Posterior vena cava (tissue), 2 donors: ENCODE results near the gene MAP2K6. TPM values are rescaled to one million over a fixed set of nuclear protein-coding genes. Genes with fewer than 3 reads are reported as not detected.

ENCODE experiments used
- DNase-seq: peaks from one replicate; pipeline ENCODE4 v3.0.0-alpha.2; 2020; ENCODE audit warnings: low spot score
- intact Hi-C, 2 donors: fragments of 100-400 bp; cut with DNase I; formaldehyde crosslinking; loops; one replicate each; pipeline versions ENCODE4 v1.14.1 to v1.14.2; 2022 to 2023
- total RNA-seq, 2 donors: library from RNA; stranded (reverse); fragmentation: NEBNext Ultra II Directional; extraction: Animal tissue kit (Norgen Biotek cat#: 25700); gene quantifications; one replicate each; pipeline ENCODE4 v1.2.1, GENCODE V29; 2021
- donor health status: DM: yes; HTN: yes; CAD: no.
- donor health status: DM: yes; HTN: yes; CAD: no.

Gene MAP2K6
- total RNA-seq, 2 donors from 2014 or later: 2.2 to 7.7 TPM

DNA sequence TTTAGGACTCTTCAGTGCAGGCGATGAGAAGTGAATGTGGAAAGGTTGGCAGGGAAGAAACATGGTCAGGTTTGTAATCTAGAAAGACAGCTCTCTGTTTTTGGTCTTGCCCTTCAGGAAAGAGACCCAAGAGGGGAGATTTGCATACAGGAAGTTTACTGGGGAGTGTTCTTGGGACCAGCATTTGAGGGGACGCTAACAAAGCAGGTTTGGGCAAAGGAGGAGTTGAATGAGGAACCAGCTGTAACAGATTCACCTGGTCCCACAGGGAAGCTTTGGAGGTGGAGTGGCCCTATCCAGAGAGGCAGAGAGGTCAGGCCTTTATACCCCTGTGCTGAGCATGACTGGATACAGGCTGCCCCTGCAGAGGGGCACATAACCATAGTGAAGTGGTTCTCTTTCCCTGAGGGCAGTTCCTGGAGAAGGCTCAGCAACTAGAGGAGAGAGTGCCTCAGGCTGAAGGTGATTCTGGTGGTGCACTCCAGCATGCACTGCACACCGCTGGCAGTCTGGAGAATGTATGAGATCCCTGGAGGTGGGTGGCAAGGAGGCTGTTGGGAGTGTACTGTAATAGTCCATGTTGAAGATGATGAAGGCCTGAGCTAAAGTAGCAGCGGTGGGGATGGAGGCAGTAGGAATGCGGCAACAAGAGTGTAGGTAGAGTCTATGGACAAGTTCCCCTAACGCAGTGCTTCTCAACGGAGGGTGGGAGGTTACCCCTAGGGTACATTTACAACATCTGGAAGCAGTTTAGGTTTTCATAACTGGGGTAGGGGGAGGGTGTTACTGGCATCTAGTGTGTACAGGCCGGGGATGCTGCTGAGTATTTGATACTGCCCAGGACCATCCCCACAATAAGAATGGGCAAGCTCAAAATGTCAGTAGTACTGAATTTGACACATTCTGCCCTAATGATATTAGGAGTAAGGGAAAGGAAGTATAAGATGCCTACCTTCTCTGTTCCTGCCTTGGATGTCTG lies 37.2 kb downstream of the MAP2K6 start:
- intact Hi-C loops: no loop called here
- no peak for DNase-seq

GRCh38 chr17:69452664-69453260 lies 38.3 kb downstream of the MAP2K6 start:
- DNase-seq: no peak
- intact Hi-C loops: no loop called here

GRCh38 chr17:69454051-69454450 lies 39.6 kb downstream of the MAP2K6 start:
- intact Hi-C loops: no loop called here

DNA sequence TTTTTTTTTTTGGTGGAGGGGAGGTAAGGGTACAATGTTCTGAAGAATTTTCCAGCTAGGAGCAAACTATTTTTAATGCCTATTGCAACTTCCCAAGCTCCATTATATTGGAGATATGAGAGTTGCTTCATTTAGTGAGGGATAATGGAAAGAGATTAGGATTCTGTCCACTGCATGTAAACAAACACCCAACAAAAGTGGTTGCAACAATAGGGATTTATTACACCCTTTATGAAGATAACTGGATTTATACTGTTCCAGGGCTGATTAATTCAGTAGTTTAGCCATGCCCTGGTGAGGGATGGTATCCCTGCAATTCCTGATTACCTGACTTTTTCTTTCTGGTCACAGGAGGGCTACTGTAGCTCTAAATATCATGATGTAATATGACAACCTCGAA lies 40.5 kb downstream of the MAP2K6 start:
- intact Hi-C loops: no loop called here
- DNase-seq: no peak

More at GRCh38 chr17:69454051-69454450, 39.6 kb downstream of the MAP2K6 start:
- DNase-seq: no peak

GRCh38 chr17:69457603-69458002 lies 43.1 kb downstream of the MAP2K6 start:
- DNase-seq: no peak

DNA sequence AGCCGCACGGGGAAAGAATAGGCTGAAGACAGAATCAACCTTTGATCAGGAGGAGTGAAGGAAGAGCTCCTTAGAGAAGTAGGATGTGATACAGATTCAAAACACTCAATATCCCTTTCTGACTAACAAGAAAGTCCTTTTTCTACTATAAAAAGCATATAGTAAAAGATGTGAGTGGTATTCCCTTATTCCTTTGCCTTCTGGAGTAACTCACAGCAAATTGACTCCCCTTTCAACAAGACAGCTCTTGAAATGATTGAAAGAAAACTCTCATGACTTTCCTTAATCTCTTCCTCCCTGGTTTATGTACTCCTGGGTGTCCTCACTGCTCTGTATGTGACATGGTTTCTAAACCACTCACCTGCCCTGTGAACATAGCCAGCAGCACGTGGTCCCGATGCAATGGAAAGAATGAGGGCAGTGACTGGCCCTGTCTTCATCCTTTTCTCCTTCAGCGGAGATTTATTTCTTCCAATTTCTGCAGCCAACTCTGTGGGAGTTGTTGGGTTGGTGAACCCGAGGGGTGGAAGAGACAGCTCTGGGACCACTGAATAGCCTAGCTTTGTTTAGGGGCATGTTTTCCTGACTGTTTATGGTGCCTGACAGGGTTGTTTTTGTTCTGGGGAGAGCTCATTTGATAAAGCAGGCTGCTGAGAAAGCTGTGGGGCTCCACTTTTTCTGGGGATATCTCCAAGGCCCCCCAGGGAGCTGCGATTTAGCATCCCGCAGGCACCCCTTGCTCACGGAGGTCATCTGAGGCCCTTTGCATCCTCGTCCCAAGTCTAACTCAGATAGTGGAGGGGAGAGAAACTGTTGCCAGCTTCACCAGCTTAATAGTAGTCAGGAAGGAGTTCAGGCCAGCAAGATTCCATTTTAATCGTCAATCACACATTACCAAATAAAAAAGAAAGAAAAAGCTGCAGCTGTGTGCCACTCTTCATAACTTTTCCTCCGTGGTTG lies 46.7 kb downstream of the MAP2K6 start:
- intact Hi-C loops: no loop called here
- no peak for DNase-seq

More at GRCh38 chr17:69457603-69458002, 43.1 kb downstream of the MAP2K6 start:
- intact Hi-C loops: no loop called here

- no peak for DNase-seq
- intact Hi-C loops: no loop called here
Measured at GRCh38 chr17:69461951-69462369, 47.5 kb downstream of the MAP2K6 start.

DNA sequence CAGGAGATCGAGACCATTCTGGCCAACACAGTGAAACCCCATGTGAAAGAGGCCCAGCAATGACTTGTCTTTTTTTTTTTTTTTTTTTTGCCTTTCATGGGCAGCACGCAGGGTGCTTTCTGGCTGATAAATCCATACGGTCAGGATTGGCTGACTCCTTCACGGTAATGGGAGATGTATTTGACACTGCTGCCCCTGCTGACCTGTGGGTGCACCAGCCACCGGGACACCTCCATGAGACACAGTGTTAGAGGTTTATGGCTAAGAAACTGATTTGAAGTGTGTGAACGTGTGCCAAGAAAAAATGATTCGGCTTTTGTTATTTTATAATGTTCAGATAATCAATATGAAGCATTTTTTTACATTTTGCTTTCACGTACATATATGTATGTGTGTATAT lies 48.4 kb downstream of the MAP2K6 start:
- intact Hi-C loops: no loop called here
- no peak for DNase-seq

- intact Hi-C loops: no loop called here
- DNase-seq: no peak
Measured at GRCh38 chr17:69466451-69466850, 52.0 kb downstream of the MAP2K6 start.

DNA sequence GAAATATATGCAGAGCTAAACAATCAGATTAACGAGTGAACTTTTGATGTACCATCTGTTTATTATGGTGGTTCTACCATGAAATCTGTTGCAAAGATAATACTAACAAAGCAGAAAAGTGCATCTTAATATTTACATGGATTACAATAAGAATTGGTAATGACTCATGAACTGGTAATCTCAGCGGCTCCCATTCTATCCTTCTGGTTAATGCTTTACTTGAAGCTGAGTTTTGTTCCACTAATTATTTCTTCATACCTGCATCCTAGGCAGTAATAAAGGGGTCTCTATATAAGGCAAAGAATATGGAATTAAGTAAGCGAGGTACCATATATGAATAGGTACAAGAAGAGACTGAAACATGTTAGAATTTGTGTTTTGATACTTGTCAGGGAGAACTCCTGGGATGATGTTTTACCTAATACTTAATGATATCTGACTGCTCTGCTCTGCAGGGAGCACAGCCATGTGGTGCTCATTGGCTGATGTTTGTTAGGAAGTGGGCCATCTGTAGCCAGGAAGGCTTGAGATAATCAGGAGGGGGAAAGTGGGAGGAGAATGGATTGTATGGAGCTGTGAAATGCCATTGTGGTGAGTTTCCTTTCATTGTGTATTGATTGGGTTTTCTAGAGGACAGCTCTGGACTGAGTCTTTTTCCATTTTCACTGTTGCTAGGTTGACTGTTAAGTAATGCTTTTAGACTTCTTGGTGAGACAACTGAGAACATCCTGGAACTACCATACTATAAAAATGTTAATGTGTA lies 52.6 kb downstream of the MAP2K6 start:
- intact Hi-C loops: no loop called here
- DNase-seq: no peak

DNA sequence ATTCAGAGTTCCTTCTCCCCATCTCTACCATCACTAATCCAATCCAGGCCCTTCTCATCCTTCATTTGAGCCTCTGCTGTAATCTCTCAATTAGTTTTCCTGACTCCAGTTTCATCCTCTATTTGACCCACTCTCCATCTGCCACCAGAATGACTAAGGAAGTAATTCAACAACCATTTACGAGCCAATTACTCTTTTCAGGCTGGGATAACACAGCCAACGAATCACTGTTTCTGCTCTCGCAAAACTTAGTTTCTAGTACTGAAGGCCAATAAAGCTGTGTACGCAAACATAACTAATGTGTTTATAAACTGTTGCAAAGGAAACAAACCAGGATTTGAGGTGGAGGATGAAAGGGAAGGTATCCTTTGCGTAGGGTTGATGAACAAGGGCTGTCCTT lies 53.7 kb downstream of the MAP2K6 start:
- intact Hi-C loops: no loop called here

DNA sequence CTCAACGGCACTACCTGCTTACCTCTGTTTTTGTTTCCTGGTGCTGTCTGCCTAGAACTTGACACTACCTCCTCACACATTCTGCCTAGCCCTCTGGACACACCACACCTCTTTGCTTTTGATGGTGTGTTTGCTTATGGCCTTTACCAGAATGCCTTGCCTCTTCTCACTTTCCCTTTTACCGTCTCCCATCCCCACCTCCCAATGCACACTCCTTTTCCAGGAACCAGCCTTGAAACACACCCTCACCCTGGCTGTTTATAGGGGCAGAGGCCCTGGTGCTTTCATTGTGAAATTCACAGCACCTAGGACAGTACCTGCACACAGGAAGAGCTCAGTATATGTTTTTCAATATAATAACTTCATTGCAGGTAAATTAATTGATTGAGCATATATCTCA lies 56.2 kb downstream of the MAP2K6 start:
- DNase-seq: no peak
- intact Hi-C loops: no loop called here

More for the DNA sequence above, 53.7 kb downstream of the MAP2K6 start:
- DNase-seq: no peak

- DNase-seq: no peak
- intact Hi-C loops: no loop called here
Measured at GRCh38 chr17:69471406-69471805, 56.9 kb downstream of the MAP2K6 start.

- DNase-seq: no peak
- intact Hi-C loops: no loop called here
Measured at GRCh38 chr17:69473841-69474831, 59.6 kb downstream of the MAP2K6 start.

DNA sequence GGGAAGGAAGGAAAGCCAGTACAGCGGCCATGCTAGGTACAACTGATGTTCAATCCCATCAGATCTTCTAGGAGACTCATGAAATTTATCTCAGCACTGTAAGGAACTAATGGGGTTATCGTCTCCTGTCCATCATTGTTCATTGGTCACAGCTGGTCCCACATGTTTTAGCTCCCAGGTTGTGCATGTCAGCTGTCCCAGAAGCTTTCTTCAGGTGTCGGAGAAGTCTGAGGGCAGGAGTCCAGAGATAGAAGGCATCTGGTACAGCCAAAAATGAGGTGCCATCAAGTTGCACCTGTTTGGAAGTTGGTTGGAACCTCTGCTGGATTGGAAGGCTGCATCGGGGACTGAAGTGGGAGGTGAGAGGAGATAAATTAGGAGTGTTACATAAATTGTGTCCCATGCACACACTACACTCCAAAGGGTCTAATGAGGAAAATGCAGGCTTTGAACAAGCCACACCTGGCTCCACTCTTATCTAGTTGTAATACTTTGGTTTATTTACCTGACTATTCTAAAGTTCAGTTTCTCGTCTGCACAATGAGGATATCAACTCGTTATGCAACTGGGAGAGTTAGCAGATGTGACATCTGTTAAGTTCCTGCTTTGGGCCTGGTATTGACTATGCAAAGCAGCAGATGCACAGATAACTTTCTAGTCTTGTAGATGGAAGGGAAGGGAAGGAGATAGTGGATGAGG lies 62.9 kb downstream of the MAP2K6 start:
- intact Hi-C loops: no loop called here
- DNase-seq: no peak

- intact Hi-C loops: no loop called here
- DNase-seq: no peak
Measured at GRCh38 chr17:69477903-69478266, 63.4 kb downstream of the MAP2K6 start.

GRCh38 chr17:69478916-69479315 lies 64.4 kb downstream of the MAP2K6 start:
- no peak for DNase-seq
- intact Hi-C loops: no loop called here
